Stimulated activated CD8-positive, alpha-beta memory T cell treated with anti-CD3 and anti-CD28 coated beads, Interleukin-12 subunit alpha, Interleukin-12 subunit beta, amount 100 ng/mL, for 24 hours (primary cell): Measurements from ENCODE around the gene MYLK2.

ENCODE experiments used
- DNase-seq: peaks from one replicate; pipeline ENCODE4 v3.0.0-alpha.2; 2020; ENCODE audit errors: extremely low read depth

MYLK2 gene

DNA sequence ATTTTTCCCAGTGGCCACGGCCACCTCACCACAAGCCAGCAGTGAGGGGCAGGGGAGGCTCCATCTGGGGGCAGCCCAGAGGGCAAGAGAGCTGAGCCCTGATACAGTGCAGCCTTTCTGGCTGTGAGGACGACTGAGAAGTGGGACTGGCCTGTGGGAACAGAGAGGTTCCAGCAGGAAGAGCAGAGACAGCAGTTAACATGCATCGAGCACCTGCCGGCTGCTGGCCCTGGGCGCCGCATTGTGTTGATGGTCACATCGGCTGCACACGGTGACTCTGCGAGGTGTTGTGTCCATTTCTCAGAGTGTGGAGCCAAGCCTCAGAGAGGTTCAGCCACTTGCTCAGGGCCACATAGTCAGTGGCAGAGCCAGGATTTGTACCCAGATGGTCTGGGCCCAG, 16.4 kb downstream of the MYLK2 start:
- no peak for DNase-seq

DNA sequence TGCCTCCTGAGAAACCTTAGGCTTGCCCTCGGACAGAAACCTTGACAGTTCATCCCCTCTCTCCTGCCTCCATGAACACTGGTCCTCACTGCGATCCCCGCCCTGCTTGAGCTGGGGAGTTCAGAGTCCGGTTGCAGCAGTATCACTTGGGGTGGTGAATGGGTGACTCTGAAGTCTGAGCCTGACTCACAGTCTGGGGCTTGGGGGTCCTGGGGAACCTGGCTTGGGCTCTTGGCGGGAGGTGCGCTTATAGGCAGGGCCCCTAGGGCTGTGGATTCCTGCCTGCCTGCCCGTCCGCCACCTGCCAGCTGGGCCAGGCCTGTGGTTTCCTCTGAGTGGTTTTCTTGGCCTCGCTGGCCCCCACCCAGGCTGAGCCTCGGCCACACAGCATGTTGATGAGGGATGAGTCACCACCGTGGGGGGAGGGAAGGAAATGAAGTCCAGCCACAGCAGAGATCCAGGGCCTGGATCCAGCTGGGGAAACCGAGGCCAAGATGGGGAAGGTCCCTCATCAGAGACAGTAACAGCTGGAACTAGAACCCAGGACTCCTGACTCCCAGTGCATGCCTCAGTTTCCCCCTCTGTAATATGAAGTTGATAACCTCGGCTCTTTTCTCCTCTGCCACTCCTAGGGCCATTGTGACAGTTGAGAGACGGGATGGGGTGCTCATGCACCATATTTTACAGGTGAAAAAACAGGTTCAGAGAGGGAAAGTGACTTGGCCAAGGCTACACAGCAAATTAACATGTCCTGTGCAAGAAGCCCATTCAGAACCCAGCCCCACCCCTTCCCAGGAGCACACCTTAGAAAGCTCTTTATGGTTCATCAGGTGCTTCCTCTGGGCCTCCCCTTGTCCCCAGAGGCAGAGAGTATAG, 17.1 kb downstream of the MYLK2 start:
- no peak for DNase-seq

DNA sequence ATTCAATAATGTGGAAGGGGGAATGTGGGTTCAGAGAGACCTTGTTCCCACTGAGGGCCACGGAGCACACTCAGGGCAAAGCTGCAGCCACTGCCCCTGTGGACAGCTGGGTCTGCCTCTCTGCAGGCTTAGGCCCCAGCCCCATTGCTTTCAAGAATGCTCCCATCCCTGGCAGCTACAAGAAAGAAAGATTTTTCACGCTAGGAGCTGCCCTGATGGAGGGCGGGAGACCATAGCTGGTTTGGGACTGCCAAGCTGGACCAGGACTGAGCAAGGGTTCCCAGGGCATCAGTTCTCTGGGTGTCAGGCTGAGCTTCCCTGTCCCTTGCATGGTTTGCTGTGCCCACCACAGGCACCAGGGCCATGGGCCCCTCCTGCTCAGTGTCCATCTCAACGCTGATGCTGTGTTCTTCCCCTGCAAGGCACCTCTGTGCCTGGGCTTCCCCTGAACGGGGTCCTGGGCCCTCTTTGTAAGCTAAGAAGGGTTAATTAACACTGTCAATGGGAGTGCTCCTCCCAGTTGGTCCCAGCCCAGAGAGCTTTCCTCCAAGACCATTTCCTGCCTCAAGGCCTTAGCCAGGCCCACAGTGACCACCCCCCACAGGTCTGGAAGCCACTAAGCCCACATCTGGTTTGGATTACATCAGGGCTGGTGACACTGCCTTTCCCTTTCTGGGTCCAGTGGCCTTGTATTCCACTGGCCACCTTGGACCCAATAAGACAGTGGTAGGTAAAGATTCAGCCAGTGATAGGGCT, 17.9 kb downstream of the MYLK2 start:
- DNase-seq: no peak

DNA sequence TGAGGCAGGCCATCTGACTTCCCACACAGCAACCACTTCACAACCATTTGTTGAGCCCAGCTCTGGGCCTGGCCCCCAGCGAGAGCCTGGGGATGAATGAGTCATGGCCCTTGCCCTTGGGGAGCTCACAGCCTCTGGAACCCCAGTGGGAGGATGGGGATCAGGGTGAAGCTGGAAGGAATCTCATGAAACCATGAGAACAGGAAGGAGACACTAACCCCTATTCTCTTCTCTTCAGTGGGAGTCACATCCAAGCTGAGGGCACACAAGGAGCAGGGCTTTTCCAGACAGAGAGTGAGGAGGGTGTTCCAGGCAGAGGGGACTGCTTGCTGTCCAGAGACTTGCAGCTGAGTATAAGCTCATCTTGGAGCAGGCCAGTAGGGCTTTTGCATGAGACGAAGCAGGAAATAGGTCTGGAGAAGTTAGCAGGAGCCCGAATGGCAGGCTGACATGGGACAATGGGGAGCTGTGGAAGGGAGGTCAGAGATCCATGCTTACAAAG, 18.8 kb downstream of the MYLK2 start:
- DNase-seq: no peak

DNA sequence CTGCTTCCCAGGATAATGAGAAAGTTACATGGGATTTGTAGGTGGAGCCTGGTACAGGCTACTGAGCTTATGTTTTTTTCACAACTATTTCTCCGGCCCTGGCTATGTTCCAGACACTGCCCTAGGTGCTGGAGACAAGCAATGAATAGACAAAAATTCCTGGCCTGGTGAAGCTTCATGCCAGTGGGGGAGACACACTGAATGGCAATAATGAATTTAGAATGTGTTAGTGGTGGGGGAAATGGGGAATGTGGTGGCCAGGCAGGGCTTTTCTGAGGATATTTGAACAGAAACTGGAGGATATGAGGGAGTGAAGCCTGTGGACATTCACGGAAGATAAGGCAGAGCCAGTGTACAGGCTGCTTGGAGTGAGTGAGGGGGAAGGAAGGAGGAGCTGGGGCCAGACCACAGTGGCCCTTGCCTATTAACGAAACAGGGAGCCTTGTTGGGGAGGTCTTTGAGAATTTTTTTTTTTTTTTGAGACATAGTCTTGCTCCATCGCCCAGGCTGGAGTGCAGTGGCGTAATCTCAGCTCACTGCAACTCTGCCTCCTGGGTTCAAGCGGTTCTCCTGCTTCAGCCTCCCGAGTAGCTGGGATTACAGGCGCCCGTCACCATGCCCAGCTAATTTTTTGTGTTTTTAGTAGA, 19.6 kb downstream of the MYLK2 start:
- DNase-seq: no peak

DNA sequence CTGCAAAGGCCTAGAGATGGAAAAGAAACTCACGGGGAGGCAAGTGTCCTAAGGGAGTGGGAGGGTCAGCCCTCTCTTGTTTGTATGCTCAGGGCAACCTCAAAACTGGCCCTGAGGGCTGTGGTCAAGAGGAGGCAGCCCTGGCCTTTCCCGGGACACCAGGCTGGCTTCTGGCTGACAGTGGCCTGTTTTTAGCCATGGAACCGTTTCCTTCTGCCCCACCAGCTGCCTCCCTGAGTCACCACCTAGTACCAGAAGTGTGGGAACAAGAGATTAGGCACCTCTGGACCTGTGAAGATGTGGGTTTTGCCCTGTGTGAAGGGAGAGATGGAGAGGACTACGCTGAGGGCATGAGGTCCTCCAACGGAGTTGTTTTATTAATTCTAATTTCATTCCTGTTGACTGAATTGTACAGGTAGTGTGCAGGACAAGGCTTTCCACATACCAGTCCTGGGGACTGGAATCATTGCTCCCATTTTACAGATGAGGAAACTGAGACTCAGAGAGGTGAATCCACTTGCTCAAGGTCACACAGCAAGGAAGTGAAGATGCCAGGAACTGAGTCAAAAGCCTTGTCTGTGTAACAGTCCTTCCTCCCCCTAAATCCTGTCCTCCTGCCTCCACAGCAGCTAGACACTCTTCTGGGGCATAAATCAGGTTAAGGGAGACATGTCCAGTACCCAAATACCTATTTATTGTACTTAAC, 20.8 kb downstream of the MYLK2 start:
- no peak for DNase-seq

DNA sequence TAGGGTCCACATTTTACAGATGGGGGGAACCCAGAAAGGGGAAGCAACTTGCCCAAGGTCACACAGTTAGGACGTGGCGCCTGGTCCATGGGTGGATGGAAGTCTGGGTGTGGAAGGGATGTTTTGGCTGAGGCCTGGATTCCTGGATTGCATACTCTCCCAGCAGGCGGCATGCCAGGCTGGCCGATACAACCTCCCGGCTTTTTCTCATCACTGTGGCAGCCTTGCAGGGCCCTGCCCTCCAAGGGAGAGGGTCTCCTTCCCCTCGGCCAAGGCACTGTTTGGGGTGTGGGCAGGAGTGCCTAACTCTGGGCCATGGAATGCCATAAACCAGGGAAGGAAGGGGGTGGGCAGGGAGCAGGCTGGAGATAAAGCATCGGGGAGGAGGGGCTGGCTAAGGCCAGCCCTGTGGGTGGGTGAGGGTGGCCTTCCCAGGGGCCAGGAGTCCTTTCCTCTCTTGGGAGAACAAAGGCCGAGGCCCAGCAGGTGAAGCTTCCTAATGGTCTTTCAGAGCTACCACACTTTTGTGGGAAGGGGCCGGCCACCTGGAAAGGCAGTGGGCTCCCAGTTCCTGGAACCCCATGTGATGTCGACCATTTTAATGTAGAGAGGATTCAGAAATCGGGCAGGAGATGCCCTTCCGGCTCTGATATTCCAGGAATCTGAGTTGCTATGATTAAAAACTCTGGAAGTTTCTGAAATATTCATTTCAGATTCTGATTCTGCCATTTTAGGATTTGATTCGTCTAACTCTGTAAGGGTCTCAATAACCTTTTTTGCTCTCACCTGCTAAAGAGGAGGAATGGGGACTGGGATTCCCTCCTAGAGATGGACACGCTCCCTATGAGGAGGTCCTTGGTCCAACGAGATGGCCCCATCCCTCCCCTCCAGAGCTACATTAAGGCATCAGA, 22.0 kb downstream of the MYLK2 start:
- no peak for DNase-seq

DNA sequence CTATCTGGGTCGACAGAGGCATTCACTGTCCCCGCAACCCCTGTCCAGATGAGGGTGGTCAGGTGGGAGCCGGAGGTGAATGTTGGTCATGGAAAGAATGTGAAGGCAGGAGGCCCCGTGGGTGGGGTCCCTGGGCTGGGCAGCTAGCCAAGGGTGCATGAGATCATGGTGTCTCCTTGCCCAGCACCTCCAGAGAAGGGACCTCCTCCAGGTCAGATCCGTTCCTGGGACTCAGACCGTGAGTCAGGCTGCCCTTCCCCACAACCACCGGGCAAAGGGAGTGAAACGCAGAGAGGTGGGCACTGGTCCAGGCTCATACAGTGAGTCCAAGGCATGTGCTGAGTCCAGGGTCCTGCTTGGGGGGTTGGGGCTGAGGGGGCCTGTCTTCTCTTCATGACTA, 22.8 kb downstream of the MYLK2 start:
- no peak for DNase-seq

DNA sequence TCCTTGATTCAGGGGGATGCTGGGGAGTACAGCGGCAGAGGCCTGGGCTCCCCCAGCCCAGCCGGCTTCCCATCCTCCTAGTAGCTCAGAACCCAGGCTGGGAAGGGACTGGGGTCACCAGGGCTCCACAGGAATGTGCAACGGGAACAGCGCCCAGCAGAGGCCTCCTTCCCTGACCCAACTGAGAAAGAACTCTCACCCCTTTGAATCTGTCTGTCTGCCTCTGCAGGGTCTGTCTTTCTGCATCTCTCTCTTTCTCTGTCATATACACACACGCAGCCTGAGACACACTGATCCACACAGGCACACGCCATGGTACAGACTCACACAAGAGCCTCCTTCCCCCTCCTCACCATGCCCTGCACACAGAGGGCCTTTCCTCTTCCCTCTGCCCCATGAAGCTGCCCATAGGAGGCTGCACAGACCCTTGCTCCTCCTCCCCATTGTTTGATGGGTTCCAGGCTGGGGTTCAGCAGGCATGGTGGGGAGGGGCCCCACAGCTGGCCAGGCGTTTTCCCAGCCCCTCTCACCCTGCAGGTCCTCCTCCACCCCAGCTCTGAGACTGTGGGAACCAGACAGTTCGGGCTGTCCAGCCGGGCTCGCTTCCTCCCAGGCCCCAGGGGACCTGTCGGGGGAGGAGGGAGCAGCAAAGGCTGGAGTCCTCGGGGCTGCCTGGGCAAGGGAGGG, 23.5 kb downstream of the MYLK2 start:
- DNase-seq: no peak

DNA sequence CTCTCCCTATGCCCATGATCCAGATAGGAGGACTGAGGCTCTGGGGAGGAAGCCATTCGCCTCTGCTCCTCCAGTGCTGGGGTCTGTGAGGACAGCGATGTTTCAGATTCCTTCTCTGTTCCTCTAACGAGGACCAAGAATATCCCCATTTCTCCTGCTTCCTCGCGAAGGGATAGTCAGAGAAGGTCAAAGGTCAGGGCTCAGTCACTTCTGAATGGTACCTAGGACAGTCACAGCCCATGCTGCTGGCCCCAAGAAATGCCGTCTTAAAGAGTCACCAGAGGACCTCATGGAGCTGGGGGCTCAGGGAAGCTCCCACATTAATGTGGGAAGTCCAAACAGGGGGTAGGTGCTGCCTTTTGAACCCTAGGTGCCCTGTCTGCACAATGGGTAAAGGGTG, 24.1 kb downstream of the MYLK2 start:
- DNase-seq: no peak

DNA sequence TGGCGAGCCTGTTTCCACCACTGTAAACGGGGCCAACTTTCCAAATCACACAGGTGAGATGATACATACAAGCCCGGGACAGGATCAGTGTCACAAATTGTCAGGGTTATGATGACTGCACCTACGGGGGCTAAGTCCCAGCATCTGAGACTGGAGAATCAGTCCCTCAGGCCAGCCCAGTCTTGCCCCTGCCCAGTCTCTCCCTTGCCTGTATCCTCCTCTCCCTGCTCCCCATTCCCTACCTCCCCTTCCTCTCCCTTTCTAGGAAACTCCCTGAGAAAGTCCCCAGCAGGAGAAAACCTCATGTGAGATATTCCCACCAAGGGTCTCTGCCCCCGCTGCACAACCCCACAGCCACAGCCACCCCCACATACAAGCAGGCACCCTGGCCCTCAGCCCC, 24.7 kb downstream of the MYLK2 start:
- DNase-seq: no peak

DNA sequence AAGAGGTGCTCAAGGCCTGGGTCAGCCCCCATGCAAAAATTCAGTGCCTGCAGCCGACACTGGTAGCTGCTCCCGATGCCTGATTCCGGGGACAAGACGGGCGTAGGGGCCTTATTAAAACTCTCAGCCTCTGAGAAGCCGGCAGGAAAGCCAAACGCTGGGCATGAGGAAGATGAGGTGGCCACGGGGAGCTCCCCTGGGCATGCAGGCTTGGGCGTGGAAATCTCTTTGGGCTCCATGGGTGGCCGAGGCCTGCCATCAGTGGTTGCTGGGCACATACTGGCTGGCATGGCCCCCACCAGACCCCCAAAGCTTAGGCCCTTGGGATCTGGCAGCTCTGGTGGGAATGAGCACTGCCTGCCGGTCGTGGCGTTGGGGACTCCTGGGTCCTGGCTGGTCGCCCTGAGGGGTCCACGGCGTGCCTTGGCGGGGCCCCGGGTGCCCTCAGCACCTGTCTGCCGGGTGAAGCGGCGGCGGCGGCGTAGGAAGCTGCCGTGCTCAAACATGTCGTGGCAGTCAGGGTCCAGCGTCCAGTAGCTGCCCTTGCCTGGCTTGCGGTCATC, 25.7 kb downstream of the MYLK2 start:
- no peak for DNase-seq

DNA sequence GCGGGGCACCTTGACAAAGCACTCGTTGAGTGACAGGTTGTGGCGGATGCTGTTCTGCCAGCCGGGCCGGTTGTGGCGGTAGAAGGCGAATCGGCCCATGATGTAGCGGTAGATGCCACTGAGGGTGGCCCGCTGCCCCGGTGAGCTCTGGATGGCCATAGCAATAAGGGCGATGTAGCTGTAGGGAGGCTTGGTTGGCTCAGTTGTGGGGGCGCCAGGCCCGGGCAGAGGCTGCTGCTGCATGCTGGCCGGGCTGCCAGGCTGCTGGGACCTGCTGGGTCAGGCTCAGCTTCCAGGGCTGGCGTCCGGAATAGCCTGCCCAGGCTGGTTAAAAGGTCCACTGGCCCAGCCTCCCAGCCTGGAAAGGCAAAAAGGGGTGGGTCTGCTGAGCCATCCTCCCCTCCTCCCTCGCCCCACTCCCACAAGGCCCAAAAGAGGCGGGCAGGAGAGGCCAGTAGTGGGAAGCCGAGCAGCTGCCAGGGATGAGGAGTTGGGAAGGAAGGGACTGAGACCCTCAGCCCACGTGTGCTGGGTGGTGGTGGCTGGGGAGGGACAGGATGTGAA, 26.2 kb downstream of the MYLK2 start, which contains the start of gene FOXS1:
TSS of gene FOXS1 (minus strand) at position 305 of the 564 bp plus-strand sequence. CDS start at position 243, 62 bp downstream.
- DNase-seq: no peak

DNA sequence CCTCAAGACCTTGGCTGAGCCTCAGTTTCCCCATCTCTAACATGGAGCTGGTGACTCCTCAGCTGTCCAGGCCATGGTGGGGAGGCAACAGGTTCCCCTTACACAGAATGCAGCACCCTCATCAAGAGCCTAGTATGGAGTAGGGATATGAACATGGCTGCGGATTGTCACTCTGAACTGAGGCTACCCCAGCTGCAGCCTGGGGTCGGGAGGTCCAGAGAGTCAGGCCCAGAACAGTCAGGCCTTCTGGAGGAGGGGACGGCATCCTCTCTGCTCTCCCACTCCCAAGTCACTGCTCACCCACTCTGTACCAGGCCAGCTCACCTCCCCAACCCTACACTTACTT, 27.6 kb downstream of the MYLK2 start:
- no peak for DNase-seq

DNA sequence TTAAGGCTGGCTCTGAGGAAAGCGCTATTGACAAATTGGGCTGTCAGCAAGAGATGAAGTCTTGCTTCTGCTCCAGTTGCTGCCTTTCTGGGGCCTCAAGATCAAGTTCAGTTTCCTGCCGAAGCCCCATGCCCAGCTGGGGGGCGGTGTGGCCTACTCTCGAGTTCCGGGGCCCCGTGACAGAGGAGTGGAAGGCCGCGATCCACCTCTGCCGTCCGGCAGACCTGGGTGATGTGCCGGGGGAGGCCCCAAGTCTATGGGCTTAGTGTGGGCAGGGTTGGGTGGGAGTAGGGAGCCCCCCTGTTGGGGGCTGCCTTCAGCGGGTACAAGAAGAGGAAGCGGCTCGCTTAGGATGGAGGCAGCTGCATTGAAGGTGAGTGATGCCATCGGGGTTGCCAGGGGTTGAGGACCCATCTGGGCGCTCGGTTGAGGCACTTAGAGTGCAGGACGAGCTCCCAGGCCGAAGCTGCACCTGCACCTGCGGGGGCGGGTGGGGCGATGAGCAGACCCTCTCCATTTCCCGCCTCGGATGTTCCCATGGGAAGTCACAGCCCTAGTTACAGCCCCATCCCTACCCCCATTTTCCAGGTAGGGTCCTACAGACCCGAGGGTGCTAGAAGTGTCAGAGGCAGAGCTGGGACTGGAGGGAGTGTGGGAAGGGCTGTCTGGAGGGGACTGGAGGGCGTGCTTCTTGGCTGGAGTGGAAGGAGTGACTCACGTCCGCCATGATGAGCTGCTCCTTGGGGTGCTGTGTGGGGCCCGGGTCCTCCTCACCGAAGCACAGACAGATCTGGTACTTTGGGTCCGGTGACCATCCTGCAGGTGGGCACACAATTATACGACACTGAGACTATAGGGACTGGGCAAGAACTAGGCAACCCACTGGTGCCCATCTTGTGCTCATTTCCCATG, 29.2 kb downstream of the MYLK2 start:
- no peak for DNase-seq

DNA sequence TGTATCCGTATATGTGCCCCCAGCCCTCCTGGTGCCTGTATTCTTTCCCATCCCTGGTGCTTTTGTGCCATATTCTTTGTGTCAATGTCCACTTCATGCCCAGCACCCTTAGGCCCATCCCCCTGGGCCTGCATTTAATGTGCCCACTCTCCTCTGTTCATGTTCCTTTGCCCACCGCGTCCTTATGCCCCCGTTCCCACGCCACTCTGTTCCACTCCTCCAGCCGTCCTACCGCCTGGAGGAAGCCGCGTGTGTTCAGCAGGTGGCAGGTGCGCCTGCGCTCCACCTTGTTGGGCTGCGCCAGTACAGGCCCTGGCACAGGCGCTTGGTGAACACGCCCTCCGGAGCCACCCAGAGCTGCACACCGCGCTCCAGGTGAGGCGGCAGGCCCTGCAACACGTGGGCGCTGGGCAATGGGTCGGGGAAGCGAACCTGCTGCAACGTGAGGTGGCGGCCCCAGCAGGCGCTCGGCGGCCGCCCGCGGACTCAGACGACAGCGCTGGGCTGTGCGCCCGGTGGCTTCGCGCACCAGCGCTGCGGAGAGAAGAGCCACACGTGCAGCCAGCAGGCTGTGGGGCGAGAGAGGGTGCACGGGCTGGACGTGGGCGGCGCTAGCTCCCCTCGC, 30.3 kb downstream of the MYLK2 start:
- no peak for DNase-seq

DNA sequence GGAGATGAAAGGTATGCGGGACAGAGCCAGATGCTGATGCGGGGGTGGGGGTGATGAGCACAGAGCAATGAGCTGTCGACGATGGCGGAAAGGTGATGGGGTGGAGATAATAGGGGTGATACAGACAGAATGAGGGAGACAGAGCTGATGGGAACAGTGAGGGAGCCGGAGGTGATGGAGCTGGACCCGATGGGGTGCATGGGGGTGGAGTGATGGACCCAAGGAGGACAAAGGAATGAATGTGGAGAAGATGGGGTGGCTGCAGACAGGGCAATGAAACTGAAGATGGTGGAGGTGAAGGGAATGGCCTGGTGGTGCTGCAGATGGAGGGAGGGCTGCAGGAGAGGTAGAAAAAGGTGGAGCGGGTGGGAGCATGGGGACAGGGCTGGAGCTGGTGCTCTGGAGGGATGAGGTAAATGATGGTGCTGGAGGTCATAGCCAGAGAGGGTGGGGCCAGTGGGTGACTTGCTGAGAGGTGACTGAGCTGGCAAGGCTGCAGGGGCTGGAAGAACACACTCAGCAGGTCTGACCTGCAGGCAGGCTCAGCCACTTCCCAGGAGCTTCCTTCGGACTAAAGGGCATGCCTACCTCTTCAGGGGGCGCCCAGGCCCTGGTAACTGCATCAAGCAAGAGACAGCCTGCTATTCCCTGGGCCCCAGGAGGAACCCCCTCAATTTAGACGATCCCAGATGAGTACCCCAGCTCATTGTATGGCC, 32.2 kb downstream of the MYLK2 start:
- DNase-seq: no peak
